ENCODE measurements around the gene REEP5.

REEP5 gene

GRCh38 chr5:112958093-112959088, 36.4 kb upstream of the REEP5 start:
- H3K4me3 ChIP-seq (ENCODE audit: extremely low read depth, insufficient read depth, low read length, poor library complexity, severe bottlenecking) = no peak overlapping the region
- 88 to 94% methylated on average over 3 of the region's 5 CpGs for WGBS, 2 experiments (ENCODE audit: insufficient coverage in 2 of 2)
- no peaks in the 10 kb centered on the region for H3K4me1 ChIP-seq (ENCODE audit: control insufficient read depth, insufficient read depth, low read length, poor library complexity, severe bottlenecking)
- no peak overlapping the region for H3K27ac ChIP-seq (ENCODE audit: low read depth, low read length, severe bottlenecking)
- H3K36me3 ChIP-seq (ENCODE audit: control insufficient read depth, insufficient read depth, low read length) = no peaks in the 10 kb centered on the region
- H3K9me3 ChIP-seq (ENCODE audit: control insufficient read depth, low read length) = no peaks in the 10 kb centered on the region

GRCh38 chr5:112957036-112957808, 35.2 kb upstream of the REEP5 start:
- H3K27ac ChIP-seq (ENCODE audit: low read depth, low read length, severe bottlenecking) = no peak overlapping the region
- H3K9me3 ChIP-seq (ENCODE audit: control insufficient read depth, low read length) = no peaks in the 10 kb centered on the region
- no peak overlapping the region for H3K4me3 ChIP-seq (ENCODE audit: extremely low read depth, insufficient read depth, low read length, poor library complexity, severe bottlenecking)
- H3K36me3 ChIP-seq (ENCODE audit: control insufficient read depth, insufficient read depth, low read length) = no peaks in the 10 kb centered on the region
- no peaks in the 10 kb centered on the region for H3K4me1 ChIP-seq (ENCODE audit: control insufficient read depth, insufficient read depth, low read length, poor library complexity, severe bottlenecking)
- WGBS, 2 experiments (ENCODE audit: insufficient coverage in 2 of 2) = no CpG with 5 or more reads among the region's 2 CpGs

GRCh38 chr5:112956606-112957005, 34.6 kb upstream of the REEP5 start:
- 86 to 100% methylated on average over 2 to 3 of the region's 3 CpGs for WGBS, 2 experiments (ENCODE audit: insufficient coverage in 2 of 2)
- H3K4me1 ChIP-seq (ENCODE audit: control insufficient read depth, insufficient read depth, low read length, poor library complexity, severe bottlenecking) = no peaks in the 10 kb centered on the region
- no peak overlapping the region for H3K4me3 ChIP-seq (ENCODE audit: extremely low read depth, insufficient read depth, low read length, poor library complexity, severe bottlenecking)
- H3K36me3 ChIP-seq (ENCODE audit: control insufficient read depth, insufficient read depth, low read length) = no peaks in the 10 kb centered on the region
- H3K9me3 ChIP-seq (ENCODE audit: control insufficient read depth, low read length) = no peaks in the 10 kb centered on the region
- H3K27ac ChIP-seq (ENCODE audit: low read depth, low read length, severe bottlenecking) = no peak overlapping the region

- Histone ChIP-seq H3K4me3 (ENCODE audit: extremely low read depth, insufficient read depth, low read length, poor library complexity, severe bottlenecking) (no peak overlapping the region), H3K9me3 (ENCODE audit: control insufficient read depth, low read length) (no peaks in the 10 kb centered on the region), H3K27ac (ENCODE audit: low read depth, low read length, severe bottlenecking) (no peak overlapping the region), H3K4me1 (ENCODE audit: control insufficient read depth, insufficient read depth, low read length, poor library complexity, severe bottlenecking) (no peaks in the 10 kb centered on the region), H3K36me3 (ENCODE audit: control insufficient read depth, insufficient read depth, low read length) (no peaks in the 10 kb centered on the region)
- WGBS, 2 experiments (ENCODE audit: insufficient coverage in 2 of 2) = 94 to 95% methylated on average over 8 to 10 of the region's 12 CpGs
Observed at GRCh38 chr5:112951124-112951702, 29.2 kb upstream of the REEP5 start.

GRCh38 chr5:112948458-112948857, 26.4 kb upstream of the REEP5 start:
- no peak overlapping the region for H3K4me3 ChIP-seq (ENCODE audit: extremely low read depth, insufficient read depth, low read length, poor library complexity, severe bottlenecking)
- H3K9me3 ChIP-seq (ENCODE audit: control insufficient read depth, low read length) = no peaks in the 10 kb centered on the region
- H3K36me3 ChIP-seq (ENCODE audit: control insufficient read depth, insufficient read depth, low read length) = no peaks in the 10 kb centered on the region
- no peaks in the 10 kb centered on the region for H3K4me1 ChIP-seq (ENCODE audit: control insufficient read depth, insufficient read depth, low read length, poor library complexity, severe bottlenecking)
- WGBS, 2 experiments (ENCODE audit: insufficient coverage in 2 of 2) = no CpG with 5 or more reads among the region's 1 CpG
- no peak overlapping the region for H3K27ac ChIP-seq (ENCODE audit: low read depth, low read length, severe bottlenecking)

- Histone ChIP-seq H3K4me3 (ENCODE audit: extremely low read depth, insufficient read depth, low read length, poor library complexity, severe bottlenecking) (no peak overlapping the region), H3K4me1 (ENCODE audit: control insufficient read depth, insufficient read depth, low read length, poor library complexity, severe bottlenecking) (no peaks in the 10 kb centered on the region), H3K27ac (ENCODE audit: low read depth, low read length, severe bottlenecking) (no peak overlapping the region), H3K9me3 (ENCODE audit: control insufficient read depth, low read length) (no peaks in the 10 kb centered on the region), H3K36me3 (ENCODE audit: control insufficient read depth, insufficient read depth, low read length) (no peaks in the 10 kb centered on the region)
- WGBS, 2 experiments (ENCODE audit: insufficient coverage in 2 of 2) = 100% methylated on average over 1 of the region's 2 CpGs; no CpG with 5 or more reads in 1 of the 2 experiments
Observed at GRCh38 chr5:112940670-112941069, 18.6 kb upstream of the REEP5 start.

GRCh38 chr5:112938286-112938685, 16.3 kb upstream of the REEP5 start:
- H3K4me3 ChIP-seq (ENCODE audit: extremely low read depth, insufficient read depth, low read length, poor library complexity, severe bottlenecking) = no peak overlapping the region
- no peaks in the 10 kb centered on the region for H3K9me3 ChIP-seq (ENCODE audit: control insufficient read depth, low read length)
- no peak overlapping the region for H3K27ac ChIP-seq (ENCODE audit: low read depth, low read length, severe bottlenecking)
- H3K4me1 ChIP-seq (ENCODE audit: control insufficient read depth, insufficient read depth, low read length, poor library complexity, severe bottlenecking) = no peaks in the 10 kb centered on the region
- H3K36me3 ChIP-seq (ENCODE audit: control insufficient read depth, insufficient read depth, low read length) = no peaks in the 10 kb centered on the region
- WGBS, 2 experiments (ENCODE audit: insufficient coverage in 2 of 2) = 92 to 93% methylated on average over 5 to 6 of the region's 8 CpGs

GRCh38 chr5:112935675-112936074, 13.6 kb upstream of the REEP5 start:
- Histone ChIP-seq H3K9me3 (ENCODE audit: control insufficient read depth, low read length) (no peaks in the 10 kb centered on the region), H3K36me3 (ENCODE audit: control insufficient read depth, insufficient read depth, low read length) (no peaks in the 10 kb centered on the region), H3K27ac (ENCODE audit: low read depth, low read length, severe bottlenecking) (no peak overlapping the region), H3K4me3 (ENCODE audit: extremely low read depth, insufficient read depth, low read length, poor library complexity, severe bottlenecking) (no peak overlapping the region), H3K4me1 (ENCODE audit: control insufficient read depth, insufficient read depth, low read length, poor library complexity, severe bottlenecking) (no peaks in the 10 kb centered on the region)
- WGBS, 2 experiments (ENCODE audit: insufficient coverage in 2 of 2) = 88 to 92% methylated on average over 5 of the region's 5 CpGs

GRCh38 chr5:112934366-112934663, 12.3 kb upstream of the REEP5 start:
- H3K36me3 ChIP-seq (ENCODE audit: control insufficient read depth, insufficient read depth, low read length) = no peaks in the 10 kb centered on the region
- no peaks in the 10 kb centered on the region for H3K9me3 ChIP-seq (ENCODE audit: control insufficient read depth, low read length)
- H3K4me1 ChIP-seq (ENCODE audit: control insufficient read depth, insufficient read depth, low read length, poor library complexity, severe bottlenecking) = peaks cover 3% of the 10 kb centered on the region
- no peak overlapping the region for H3K4me3 ChIP-seq (ENCODE audit: extremely low read depth, insufficient read depth, low read length, poor library complexity, severe bottlenecking)
- H3K27ac ChIP-seq (ENCODE audit: low read depth, low read length, severe bottlenecking) = no peak overlapping the region

GRCh38 chr5:112933651-112934365, 11.8 kb upstream of the REEP5 start:
- H3K9me3 ChIP-seq (ENCODE audit: control insufficient read depth, low read length) = no peaks in the 10 kb centered on the region
- no peaks in the 10 kb centered on the region for H3K36me3 ChIP-seq (ENCODE audit: control insufficient read depth, insufficient read depth, low read length)
- no peak overlapping the region for H3K4me3 ChIP-seq (ENCODE audit: extremely low read depth, insufficient read depth, low read length, poor library complexity, severe bottlenecking)
- WGBS, 2 experiments (ENCODE audit: insufficient coverage in 2 of 2) = no CpG with 5 or more reads among the region's 1 CpG
- H3K27ac ChIP-seq (ENCODE audit: low read depth, low read length, severe bottlenecking) = no peak overlapping the region
- H3K4me1 ChIP-seq (ENCODE audit: control insufficient read depth, insufficient read depth, low read length, poor library complexity, severe bottlenecking) = peaks cover 4% of the 10 kb centered on the region
